ENCODE measurements around the gene PEAK3. TPM values are rescaled to one million over a fixed set of nuclear protein-coding genes. Genes with fewer than 3 reads are reported as not detected.

PEAK3 gene
- total and polyA plus RNA-seq, 4 donors, result 0.11 to 0.20 (median 0.16) TPM; not detected in 1

- Histone ChIP-seq H3K27me3 (ENCODE audit: control insufficient read depth, insufficient read depth, low read length) (peaks cover 51% of the 10 kb centered on the region), H3K9me3 (ENCODE audit: control insufficient read depth, insufficient read depth, low read length) (no peaks in the 10 kb centered on the region), H3K4me3 (ENCODE audit: low read depth, low read length) (no peak overlapping the region), H3K4me1 (ENCODE audit: control insufficient read depth, insufficient read depth, low read length) (peaks cover 33% of the 10 kb centered on the region), H3K27ac (ENCODE audit: low read depth, low read length) (no peak overlapping the region), H3K36me3 (ENCODE audit: control insufficient read depth, insufficient read depth, low read length) (peaks cover 30% of the 10 kb centered on the region)
- DNase-seq (ENCODE audit: low read depth in 4 of 6, low spot score in 6 of 6), result no peak
- 16% methylated on average over 74 of the region's 74 CpGs for WGBS (ENCODE audit: insufficient coverage)
Measured at GRCh38 chr19:2252055-2252796, 29.7 kb downstream of the PEAK3 start.

- WGBS (ENCODE audit: insufficient coverage), result 6% methylated on average over 125 of the region's 125 CpGs
- Histone ChIP-seq H3K27ac (ENCODE audit: low read depth, low read length) (no peak overlapping the region), H3K4me1 (ENCODE audit: control insufficient read depth, insufficient read depth, low read length) (peaks cover 37% of the 10 kb centered on the region), H3K9me3 (ENCODE audit: control insufficient read depth, insufficient read depth, low read length) (no peaks in the 10 kb centered on the region), H3K4me3 (ENCODE audit: low read depth, low read length) (no peak overlapping the region), H3K27me3 (ENCODE audit: control insufficient read depth, insufficient read depth, low read length) (peaks cover 51% of the 10 kb centered on the region), H3K36me3 (ENCODE audit: control insufficient read depth, insufficient read depth, low read length) (peaks cover 38% of the 10 kb centered on the region)
- peak in 1 of 6 donors; percentile 36 for DNase-seq (ENCODE audit: low read depth in 4 of 6, low spot score in 6 of 6)
Measured at GRCh38 chr19:2251106-2252054, 30.6 kb downstream of the PEAK3 start.

GRCh38 chr19:2250766-2251105 lies 31.2 kb downstream of the PEAK3 start:
- no peak for DNase-seq (ENCODE audit: low read depth in 4 of 6, low spot score in 6 of 6)
- WGBS (ENCODE audit: insufficient coverage), result 11% methylated on average over 40 of the region's 40 CpGs
- peaks cover 45% of the 10 kb centered on the region for H3K36me3 ChIP-seq (ENCODE audit: control insufficient read depth, insufficient read depth, low read length)
- no peaks in the 10 kb centered on the region for H3K9me3 ChIP-seq (ENCODE audit: control insufficient read depth, insufficient read depth, low read length)
- H3K27ac ChIP-seq (ENCODE audit: low read depth, low read length), result no peak overlapping the region
- no peak overlapping the region for H3K4me3 ChIP-seq (ENCODE audit: low read depth, low read length)
- peaks cover 37% of the 10 kb centered on the region for H3K4me1 ChIP-seq (ENCODE audit: control insufficient read depth, insufficient read depth, low read length)
- peaks cover 51% of the 10 kb centered on the region for H3K27me3 ChIP-seq (ENCODE audit: control insufficient read depth, insufficient read depth, low read length)

GRCh38 chr19:2249880-2250765 lies 31.9 kb downstream of the PEAK3 start:
- peaks cover 37% of the 10 kb centered on the region for H3K4me1 ChIP-seq (ENCODE audit: control insufficient read depth, insufficient read depth, low read length)
- WGBS (ENCODE audit: insufficient coverage), result 28% methylated on average over 40 of the region's 43 CpGs
- H3K27ac ChIP-seq (ENCODE audit: low read depth, low read length), result no peak overlapping the region
- H3K27me3 ChIP-seq (ENCODE audit: control insufficient read depth, insufficient read depth, low read length), result peaks cover 51% of the 10 kb centered on the region
- DNase-seq (ENCODE audit: low read depth in 4 of 6, low spot score in 6 of 6), result no peak
- no peak overlapping the region for H3K4me3 ChIP-seq (ENCODE audit: low read depth, low read length)
- no peaks in the 10 kb centered on the region for H3K9me3 ChIP-seq (ENCODE audit: control insufficient read depth, insufficient read depth, low read length)
- peaks cover 51% of the 10 kb centered on the region for H3K36me3 ChIP-seq (ENCODE audit: control insufficient read depth, insufficient read depth, low read length)

- H3K36me3 ChIP-seq (ENCODE audit: control insufficient read depth, insufficient read depth, low read length), result peaks cover 60% of the 10 kb centered on the region
- H3K4me1 ChIP-seq (ENCODE audit: control insufficient read depth, insufficient read depth, low read length), result peaks cover 37% of the 10 kb centered on the region
- peaks cover 49% of the 10 kb centered on the region for H3K27me3 ChIP-seq (ENCODE audit: control insufficient read depth, insufficient read depth, low read length)
Measured at GRCh38 chr19:2249010-2249866, 32.7 kb downstream of the PEAK3 start, which contains the start of gene AMH. AMH (plus strand) TSS chr19:2249323; CDS start chr19:2249333, 10 bp downstream.

GRCh38 chr19:2248136-2249009 lies 33.6 kb downstream of the PEAK3 start:
- no peak overlapping the region for H3K4me3 ChIP-seq (ENCODE audit: low read depth, low read length)
- peaks cover 41% of the 10 kb centered on the region for H3K27me3 ChIP-seq (ENCODE audit: control insufficient read depth, insufficient read depth, low read length)
- peaks cover 29% of the 10 kb centered on the region for H3K4me1 ChIP-seq (ENCODE audit: control insufficient read depth, insufficient read depth, low read length)
- 81% methylated on average over 14 of the region's 21 CpGs for WGBS (ENCODE audit: insufficient coverage)
- H3K27ac ChIP-seq (ENCODE audit: low read depth, low read length), result no peak overlapping the region
- peaks cover 68% of the 10 kb centered on the region for H3K36me3 ChIP-seq (ENCODE audit: control insufficient read depth, insufficient read depth, low read length)
- DNase-seq (ENCODE audit: low read depth in 4 of 6, low spot score in 6 of 6), result no peak
- no peaks in the 10 kb centered on the region for H3K9me3 ChIP-seq (ENCODE audit: control insufficient read depth, insufficient read depth, low read length)

More at GRCh38 chr19:2249010-2249866, 32.7 kb downstream of the PEAK3 start, which contains the start of gene AMH:
- 76% methylated on average over 27 of the region's 27 CpGs for WGBS (ENCODE audit: insufficient coverage)
- no peak for DNase-seq (ENCODE audit: low read depth in 4 of 6, low spot score in 6 of 6)
- Histone ChIP-seq H3K27ac (ENCODE audit: low read depth, low read length) (no peak within 1 kb of the TSS), H3K4me3 (ENCODE audit: low read depth, low read length) (no peak within 1 kb of the TSS), H3K9me3 (ENCODE audit: control insufficient read depth, insufficient read depth, low read length) (no peaks in the 10 kb centered on the region)

GRCh38 chr19:2247433-2248101 lies 34.4 kb downstream of the PEAK3 start:
- no peak overlapping the region for H3K4me3 ChIP-seq (ENCODE audit: low read depth, low read length)
- peaks cover 33% of the 10 kb centered on the region for H3K27me3 ChIP-seq (ENCODE audit: control insufficient read depth, insufficient read depth, low read length)
- DNase-seq (ENCODE audit: low read depth in 4 of 6, low spot score in 6 of 6), result no peak
- peaks cover 74% of the 10 kb centered on the region for H3K36me3 ChIP-seq (ENCODE audit: control insufficient read depth, insufficient read depth, low read length)
- no peaks in the 10 kb centered on the region for H3K9me3 ChIP-seq (ENCODE audit: control insufficient read depth, insufficient read depth, low read length)
- 89% methylated on average over 13 of the region's 28 CpGs for WGBS (ENCODE audit: insufficient coverage)
- H3K27ac ChIP-seq (ENCODE audit: low read depth, low read length), result no peak overlapping the region
- peaks cover 27% of the 10 kb centered on the region for H3K4me1 ChIP-seq (ENCODE audit: control insufficient read depth, insufficient read depth, low read length)

All from spinal cord (tissue), 10 donors.